Fibroblast of skin of left biceps (primary cell): Measurements from ENCODE around the gene FAT1.

ENCODE experiments used
- DNase-seq, 2 experiments: peaks; one replicate each; pipeline ENCODE4 v3.0.0-alpha.2; 2013; ENCODE audit warnings: low read depth in 2 of 2

The FAT1 gene

DNA sequence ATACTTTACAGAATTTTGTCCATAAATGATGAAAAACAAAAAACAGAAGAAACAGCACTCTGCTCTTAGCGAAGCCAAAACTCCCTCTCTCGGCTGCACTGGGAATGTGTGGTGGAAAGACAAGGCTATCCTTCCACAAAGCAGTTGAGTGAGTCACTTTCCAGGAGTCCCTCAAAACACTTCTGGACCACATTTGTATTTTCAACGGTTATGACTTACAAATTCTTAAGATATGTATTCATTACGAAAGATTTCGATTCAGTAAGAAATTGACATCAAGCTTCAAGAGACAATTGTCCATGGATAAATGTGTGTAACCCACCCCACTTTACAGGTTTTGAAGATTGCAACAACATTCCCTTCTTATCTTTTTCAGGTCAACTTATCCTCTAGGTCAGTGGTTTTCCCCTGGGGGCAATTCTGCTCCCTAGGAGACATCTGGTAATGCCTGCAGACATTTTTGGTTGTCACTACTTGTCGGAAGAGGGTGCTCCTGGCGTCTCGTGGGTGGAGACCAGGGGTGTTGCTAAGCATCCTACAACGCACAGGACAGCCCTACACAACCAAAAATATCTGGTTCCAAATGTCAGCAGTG is 101.6 kb downstream of the FAT1 start:
- peak; percentile 82 to 85 for DNase-seq

DNA sequence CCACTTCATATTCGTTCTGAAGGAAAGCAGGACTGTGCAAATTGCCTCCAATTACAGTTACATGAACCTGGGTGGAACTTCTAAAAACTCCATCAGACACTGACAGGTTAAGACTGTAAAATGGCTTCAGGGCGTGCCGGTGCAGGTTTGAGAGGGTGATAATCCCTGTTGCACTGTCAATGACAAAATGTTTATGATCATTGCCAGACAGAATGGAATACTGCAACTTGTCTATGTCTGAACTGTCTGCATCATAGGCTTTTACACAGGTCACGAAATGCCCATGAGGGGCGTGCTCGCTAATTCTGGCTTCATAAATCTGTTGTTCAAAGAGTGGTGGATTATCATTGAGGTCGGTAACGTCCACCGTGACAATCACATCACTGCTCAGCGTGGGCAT is 104.6 kb downstream of the FAT1 start:
- DNase-seq, result no peak

DNA sequence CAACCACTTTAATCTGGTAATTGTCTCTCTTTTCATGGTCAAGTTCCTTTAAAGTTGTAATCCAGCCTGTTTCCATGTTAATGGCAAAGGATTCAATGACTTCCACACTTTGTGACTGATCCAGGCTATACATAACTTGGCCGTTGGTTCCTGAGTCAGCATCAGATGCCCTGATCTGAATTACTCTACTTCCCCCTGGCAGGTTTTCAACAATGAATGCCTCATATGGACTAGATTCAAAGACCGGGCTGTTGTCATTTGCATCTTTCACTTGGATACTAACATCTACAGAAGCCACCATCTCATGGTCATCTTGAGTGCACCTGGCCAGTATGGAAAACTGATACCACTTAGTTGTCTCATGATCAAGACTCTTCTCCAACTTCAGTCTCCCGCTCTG is 105.7 kb downstream of the FAT1 start:
- DNase-seq, result no peak

DNA sequence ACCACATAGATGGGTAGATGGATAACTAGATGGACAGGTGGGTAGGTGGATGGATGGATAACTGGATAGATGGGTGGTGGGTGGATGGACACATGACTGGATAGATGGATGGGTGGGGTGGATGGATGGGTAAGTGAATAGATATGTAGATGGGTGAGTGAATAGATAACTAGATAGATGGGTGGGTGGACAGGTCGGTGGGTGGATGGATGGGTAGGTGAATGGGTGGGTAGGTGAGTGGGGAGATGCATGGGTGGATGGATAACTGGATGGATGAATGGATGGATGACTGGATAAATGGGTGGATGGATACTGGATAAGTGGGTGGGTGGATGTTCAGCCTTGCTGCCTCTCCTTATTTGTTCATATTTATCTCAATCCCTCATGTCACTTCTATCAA is 116.2 kb downstream of the FAT1 start:
- no peak for DNase-seq

DNA sequence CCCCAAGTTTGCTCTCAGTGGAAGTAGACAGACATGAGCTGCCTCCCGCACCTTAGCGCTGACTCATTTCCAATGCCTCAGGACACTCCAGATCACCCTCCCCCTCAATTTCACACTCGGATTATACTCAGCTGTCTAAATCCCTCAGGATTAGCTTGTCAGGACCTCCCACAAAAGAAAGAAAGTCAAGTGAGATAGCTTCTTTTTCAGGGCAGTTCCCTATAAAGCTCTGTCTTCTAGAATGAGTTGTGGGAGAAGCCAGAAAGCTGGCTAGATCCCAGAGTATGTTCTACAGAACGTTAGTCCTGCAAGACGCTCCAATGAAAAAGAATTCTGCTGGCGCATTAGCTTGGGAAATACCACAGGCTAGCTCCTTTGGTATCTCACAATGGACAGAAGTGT is 117.1 kb downstream of the FAT1 start:
- DNase-seq, result no peak

DNA sequence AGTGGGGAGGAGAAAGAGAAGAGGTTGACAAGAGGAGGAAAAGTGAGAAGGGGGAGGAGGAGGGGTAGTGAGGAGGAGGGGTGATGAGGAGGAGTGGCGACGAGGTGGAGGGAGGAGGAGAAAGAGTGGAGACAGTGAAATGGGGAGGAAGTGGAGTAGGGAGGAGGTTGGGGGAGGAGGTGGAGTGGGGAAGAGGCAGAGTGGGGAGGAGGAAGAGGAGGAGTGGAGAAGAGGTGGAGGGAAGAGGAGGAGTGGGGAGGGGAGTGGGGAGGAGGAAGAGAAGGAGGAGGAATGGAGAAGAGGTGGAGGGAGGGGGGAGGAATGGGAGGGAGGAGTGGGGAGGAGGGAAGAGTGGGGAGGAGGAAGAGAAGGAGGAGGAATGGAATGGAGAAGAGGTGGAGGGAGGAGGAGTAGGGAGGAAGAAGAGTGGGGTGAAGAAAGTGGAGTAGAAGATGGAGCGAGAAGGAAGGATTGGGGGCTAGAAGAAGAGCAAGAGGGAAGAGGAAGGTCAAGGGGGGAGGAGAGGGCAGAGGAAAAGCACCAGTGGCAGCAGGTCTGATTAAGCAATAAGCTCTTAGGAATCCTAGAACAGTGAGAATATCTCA is 118.3 kb downstream of the FAT1 start:
- no peak for DNase-seq

DNA sequence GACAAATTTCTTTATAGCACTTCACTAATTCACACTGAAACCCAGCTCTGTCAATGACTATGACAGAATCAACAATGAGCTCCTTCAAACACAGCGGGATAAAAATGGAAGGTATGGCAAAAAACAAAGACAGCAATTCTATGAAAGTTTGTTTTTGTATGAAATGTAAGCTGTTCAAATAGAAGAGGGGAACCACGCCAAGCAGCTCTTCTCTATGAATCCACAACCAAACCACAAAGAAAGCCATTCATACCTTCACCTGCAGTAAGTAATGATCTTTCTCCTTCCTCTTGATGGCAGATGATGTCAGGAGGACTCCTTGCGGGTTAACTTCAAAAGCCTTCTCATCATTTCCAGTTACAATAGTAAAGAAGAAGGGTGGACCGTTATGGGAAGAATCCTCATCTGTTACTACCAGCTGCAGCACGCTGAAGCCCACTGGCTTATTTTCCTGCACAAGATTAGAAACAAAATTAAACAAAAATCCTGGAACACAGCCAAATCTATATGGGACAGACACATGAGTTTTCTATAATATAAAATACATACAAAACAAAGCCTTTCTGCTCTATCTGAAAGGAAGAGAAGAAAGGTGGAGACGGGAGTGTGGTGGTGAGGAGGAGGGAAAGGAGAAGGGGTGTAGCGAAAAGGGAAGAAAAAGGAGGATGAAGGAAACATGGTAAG is 119.4 kb downstream of the FAT1 start:
- DNase-seq, result no peak

DNA sequence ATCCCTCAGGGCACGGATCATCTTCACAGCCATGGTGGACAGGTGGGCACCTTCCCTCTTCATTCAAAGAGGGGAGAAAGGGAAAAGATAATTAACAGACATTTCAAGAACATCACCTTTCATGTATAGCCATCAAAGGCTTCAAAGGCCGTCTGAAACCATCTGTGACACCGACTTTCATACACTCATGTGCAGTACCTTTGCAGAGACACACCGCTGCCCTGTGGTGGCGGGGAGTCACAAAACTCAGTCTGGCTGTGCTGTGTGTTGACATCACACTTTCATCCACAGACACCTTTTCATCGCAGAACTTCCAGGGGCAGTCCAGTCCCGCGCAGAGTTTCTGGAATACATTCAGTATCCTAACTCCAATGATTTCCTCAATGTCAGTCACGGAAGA is 120.7 kb downstream of the FAT1 start:
- DNase-seq, result no peak

DNA sequence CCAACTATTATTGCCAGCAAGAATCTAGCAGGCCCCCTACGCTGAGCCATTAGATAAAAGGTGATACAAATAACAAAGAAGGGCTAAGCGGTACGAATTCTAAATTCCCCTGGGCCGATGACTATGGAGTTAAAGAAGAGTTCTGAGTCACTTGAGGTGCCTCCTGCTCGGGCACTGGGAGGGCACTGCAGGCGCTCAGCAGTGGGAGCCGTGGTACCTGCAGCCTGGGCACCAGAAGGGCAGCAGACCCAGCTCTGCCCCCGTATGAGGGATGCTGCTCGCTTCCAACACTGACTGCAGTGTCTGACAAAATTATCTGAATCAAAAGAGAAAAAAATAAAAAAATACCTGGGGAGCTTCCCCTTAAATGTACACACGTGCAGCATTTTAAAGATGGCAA is 124.2 kb downstream of the FAT1 start:
- DNase-seq, result no peak

DNA sequence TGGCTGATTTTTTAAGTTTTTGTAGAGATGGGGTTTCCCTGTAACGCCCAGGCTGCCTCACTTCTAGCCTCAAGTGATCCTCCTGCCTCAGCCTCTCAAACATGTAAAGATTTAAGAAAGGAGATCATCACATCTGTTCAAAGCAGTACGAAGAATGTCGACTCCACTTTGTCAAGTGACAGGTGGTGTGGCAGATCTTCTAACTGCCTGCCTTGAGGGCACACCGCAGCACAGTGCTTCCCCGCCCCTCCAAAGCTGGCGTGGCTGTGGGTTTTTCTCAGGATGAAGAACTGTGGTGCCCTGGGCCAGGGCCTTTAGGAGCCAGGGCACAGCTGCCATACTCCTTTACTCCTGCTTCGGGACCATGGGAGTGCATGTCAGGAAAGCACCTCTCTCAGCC is 125.0 kb downstream of the FAT1 start:
- no peak for DNase-seq

DNA sequence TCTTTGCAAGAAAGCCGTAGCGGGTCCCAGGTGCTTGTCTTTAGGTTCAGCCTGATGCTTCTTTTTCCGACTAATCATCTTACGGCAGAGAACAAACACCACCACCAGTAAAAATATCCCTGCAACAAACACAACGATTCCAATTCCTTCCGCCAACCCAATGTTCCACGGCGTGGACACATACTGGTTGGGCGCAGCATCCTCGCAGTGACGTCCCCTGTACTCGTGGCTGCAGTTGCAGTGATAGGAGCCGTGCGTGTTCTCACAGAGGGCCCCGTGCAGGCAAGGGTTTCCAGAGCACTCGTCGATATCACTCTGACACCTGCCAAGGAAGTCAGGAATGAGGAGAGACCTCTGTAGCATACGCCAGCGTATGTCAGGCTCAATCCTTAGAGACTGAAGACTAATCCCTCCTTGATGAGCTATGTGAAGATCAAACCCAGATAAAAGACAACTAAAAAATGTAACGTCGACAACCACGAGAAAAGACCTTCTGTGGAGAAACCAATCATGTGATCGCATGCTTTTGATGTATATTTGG is 126.7 kb downstream of the FAT1 start:
- no peak for DNase-seq

DNA sequence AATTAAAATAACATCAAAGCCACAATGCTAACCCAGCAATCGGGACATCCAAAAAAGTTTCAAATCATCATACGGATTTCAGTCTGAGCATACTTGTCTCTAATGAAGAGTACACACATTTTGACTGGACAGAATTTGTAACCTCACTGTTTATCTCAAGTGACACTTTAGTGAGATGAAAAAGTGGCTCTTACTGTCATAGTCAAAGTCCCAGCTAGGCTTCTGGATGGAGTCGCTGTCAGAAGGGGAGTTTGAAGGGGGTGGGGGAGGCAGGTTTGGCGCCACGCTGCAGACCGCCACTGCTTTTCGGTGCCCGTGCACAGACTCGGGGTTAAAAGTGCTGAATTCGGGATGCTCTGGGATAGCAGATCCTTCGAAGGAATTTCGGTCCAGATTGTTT is 127.3 kb downstream of the FAT1 start:
- no peak for DNase-seq

DNA sequence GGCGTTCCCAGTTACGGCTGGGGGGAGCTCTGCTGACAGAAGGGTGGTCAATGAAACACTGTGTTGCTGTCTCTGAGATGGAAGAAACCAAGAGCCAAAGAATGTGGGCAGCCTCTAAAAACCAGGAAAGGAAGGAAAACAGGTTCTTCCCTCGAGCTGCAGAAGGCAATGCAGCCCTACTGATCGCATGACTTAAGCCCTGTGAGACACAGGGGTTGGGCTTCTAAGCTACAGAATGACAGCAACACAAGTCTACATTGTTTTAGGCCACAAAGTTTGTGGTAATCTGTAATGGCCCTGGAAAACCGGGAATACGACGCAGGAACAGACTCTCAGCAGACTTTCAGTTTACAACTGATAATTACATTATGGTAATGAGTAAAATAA is 130.1 kb downstream of the FAT1 start:
- DNase-seq, result no peak

DNA sequence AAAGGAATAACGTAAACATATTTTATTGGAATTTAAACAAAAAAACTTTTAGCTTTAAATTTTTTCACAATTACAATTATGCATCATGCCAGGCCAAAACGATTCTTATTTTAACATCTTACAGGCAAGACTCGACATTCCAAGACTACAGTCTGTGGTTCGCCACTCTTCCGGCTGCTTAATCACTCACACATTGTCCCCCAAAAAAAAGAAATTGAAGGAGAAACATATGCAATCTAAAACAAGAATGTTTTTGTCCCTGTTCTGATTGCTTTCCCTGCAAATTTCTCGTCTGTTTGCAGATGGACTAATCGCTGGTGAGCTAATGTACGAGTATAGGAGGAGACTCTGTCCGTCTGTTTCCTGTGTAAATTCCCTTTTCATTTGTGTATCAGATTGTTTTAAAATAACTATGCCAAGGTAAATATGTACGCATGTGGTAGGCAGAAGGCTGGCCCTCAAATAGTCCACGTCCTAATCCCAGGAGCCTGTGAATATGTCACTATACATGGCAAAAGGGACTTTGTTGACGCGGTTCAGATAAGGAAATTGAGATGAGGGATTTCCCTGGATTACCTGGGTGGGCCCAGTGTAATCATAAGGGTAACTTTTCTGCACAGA is 130.6 kb downstream of the FAT1 start:
- DNase-seq, result peak; percentile 56 to 58

DNA sequence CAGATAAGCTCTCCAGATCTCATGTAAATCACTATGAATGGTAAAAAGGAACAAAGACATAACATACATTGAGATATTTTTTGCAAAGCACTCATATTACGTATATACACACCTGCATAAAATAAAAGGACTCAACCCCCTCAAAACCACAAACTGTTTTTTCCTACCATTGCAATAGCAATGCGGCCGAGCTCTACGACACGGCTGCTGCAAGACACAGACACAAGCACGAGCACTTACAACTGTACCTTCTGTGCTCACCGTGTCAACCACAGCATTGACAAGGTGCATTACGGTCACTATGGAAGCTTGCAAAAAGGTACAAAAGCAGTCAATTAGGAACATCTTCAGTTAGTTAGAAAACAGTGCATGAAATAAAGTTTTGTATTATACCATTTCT is 131.2 kb downstream of the FAT1 start:
- no peak for DNase-seq

DNA sequence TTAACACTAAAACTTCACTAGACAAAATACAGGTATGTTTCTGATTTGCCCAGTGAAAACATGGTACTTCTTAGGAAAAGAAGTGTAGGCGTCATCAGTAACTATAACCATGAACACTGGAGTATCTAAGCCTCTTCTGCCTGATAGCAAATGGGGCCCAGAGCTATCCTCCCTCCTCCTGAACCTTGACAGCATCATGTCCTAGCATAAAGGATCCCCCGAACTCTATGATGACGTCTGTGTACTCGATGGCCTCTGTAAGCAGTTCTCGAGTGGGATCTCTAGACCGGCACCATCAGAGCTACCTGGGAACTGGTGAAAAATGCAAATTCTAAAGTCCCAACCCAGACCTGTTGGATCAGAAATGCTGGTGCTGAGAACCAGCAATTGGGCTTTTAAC is 132.0 kb downstream of the FAT1 start:
- DNase-seq, result no peak

DNA sequence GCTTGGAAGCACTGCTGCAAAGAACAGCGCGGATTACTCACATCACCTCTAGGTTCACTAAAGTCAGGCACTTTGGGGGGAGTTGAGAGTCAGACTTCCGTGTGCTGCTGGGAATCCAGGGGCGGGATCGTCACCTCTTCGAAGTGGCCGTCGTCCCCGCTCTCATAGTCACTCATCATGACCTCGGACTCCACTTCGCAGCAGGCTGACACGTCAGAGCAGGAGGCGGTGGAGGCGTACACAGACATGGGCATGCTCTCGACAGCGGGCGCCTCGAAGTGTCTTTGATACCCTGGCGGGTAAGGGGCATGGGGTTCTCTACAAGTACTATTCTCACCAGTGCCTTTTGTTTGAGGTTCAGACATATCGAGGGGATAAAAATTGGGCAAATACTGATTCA is 135.2 kb downstream of the FAT1 start:
- DNase-seq, result no peak

DNA sequence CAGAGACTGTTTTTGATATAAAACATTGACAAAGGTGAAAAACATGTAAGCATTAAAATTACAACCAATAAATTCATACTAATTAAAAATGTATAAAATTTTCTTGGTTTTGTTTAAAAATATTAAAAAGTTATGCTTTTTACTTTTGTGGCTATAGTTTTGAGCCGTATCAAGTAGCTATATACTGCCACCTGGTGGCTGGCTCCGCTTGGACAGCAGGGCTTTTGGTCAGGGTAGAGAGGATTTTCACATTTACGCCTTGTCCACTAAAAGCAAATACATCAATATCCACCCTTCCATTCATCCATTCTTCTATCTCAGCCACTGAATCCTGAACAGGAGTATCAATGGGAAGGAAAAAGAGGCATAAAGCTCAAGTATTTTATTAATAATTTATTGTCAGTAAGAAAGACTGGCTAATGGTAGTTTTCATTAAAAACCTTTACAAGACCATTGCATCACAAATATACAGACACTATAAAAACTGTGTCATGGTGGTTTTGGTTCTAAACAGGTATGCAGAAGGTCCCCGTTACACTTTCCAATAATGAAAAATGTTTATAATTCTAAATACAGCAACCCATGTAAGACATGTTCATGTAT is 136.1 kb downstream of the FAT1 start:
- peak in 1 of 2 experiments; percentile 13 for DNase-seq

DNA sequence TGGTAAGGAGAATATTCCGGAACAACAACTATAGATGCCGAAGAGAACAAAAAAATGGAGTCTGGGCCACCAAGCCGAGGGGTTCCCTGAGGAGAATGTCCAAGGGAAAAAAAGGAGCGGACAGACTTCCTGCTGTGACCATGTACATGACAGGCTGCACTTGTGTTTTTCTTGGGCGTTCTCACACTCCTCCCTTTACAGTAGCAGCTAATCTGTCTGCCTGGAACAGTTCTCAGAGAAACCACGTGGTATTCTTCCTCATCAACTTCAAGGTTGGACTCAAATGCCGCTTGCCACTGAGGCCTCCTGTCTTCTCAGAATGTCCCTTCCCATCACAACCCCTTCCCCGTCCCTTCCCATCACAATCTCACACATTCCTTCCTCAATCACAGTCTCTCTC is 137.5 kb downstream of the FAT1 start:
- DNase-seq, result no peak

DNA sequence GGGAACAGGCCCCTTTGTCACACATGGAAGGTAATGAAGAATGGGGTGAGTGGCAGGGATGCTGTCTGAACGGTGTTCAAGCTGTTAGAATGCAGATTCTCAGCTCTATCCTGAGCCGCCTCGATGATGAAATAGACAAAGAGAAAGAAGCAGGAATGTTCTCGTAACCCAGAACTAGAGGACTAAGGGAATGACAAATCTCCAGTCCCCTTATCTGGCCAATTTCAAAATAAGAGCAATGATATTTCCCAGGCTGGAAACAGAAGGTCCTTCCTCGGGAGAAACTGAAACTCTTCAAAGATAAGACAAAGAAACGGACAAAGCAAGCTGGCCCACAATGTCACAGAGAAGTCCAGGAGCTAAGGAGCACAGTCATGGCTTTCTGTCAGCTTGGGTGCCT is 138.7 kb downstream of the FAT1 start:
- no peak for DNase-seq

DNA sequence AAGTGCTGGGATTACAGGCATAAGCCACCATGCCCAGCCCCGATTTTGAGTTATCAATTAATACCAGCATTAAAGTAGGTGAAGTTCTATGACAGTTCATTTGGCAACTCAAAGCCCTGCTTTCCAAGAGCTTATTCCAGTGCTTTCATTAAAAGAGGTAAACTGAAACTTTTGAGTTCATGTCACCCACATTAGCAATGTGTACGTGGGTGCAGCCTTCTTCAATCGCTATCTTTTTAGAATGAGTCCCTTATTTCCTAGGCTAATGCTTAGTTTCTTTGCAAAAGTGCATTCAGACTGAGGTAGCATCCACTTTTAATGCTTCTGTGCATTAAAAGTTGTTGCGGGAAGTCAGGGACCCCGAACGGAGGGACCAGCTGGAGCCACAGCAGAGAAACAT is 142.2 kb downstream of the FAT1 start:
- DNase-seq, result no peak

DNA sequence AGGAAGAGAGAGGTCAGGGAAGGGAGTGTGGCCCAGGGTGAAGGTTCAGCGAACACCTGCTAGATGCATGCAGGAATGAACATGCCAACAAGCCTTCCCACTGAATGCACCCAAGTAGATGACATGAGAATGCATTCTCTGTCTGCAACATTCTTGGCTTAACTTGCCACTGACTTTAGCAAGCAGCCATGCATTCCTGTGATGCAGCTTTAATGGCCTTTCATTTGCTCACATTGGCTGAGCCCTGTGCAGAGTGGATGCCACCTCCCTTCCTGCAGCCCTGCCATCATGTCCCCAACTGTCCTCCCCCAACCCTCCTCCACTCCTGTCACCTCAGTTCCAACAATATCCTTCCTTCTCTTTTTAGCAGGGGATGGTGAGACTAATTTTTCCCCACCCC is 143.0 kb downstream of the FAT1 start:
- DNase-seq, result no peak
